ENCODE data around the gene CLINT1.
"Not testable (repeated sequence)": the region's sequence is repeated elsewhere in the genome, so short reads cannot be mapped to it uniquely, and the experiment has no call there.

The CLINT1 gene

DNA sequence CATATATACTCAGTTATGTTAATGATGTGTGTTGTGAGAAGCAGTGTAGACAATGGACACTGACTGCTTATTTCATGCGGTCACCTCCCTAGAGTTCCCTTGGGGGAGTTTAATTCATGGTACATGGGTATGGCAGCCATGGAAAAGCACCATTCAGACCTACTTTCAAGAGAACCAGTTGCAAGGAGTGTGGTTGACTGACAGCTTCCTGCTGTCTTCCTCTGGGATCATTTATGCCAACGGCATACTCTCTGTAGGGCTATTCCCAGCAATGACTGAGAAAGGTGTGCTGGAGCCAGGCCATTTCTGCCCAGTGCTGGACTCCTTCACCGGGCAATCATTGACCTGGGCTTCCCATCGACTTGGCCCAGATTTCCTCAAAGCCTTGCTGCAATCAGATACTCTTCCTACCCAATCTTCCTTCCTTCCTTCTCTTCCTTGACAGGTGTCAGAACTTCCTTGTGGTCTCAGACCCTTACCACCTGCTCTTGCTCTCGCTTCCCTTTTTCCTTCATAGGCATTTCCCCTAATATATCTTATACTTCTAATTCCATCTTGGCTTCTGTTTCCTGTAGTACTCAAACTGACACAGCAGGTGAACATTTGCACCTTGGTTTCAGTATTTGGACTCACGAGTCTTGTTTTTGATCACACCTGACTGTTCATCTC, 3.4 kb upstream of the CLINT1 start:
- no peak for DNase-seq

DNA sequence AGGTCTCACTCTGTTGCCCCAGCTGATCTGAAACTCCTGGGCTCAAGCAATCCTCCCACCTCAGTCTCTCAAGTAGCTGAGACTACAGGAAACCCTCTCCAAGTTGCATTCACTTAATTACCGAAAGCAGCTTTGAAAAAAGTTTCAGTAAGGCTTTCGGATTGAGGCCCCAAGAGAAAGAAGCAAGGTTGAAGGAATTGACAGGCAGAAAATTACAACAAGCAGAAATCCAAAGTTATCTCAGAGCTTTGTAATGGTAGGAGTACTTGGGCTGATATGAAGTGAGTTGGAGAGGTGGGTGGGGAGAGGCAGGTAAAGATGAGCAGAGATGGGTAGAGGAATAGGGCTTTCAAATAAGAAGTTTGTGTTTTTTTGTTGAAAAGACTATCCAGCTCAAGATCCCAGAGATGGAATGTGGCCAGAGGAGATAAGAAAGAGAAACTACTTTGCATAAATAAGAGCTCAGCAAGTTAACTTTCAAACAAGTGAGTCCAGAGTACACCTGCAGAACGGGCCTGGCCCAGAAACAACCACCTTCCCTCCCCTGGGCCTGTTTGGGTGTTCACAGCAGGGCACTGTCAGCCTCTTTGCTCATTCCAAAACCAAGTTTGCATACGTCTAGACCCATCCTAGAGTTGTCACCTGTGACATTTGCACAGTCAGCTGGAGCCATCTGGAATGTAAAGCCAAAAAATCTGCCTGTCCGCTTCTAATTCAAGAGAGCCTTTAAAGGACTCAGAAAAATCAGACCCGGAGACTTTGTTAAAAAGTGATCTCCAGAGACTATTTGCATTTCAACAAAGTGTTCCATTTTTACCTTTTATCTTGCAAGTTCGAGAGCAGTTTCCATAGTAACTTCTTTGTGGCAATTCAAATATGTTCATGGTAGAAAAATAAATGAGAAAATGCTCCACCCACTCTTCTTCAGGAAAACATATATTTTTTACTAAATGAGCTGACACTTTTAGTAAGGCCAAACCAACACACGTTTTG, 2.2 kb upstream of the CLINT1 start:
- DNase-seq = no peak

DNA sequence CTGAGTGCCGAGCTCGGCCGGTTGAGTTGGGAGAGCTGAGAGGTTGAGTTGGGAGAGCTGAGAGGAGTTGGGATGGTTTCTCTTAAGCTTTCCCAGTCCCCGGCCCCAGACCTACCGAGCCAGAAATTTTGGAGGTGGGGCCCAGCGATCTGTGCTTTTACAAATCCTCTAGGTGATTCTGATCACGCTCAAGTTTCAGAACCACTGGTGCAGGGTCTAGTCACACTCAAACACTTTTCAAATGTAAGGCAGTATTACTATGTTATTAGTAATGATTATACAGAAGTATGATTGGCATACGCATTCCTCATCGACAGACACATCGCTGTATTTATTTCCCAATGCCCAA, 256 bp upstream of the CLINT1 start:
- no peak for DNase-seq

DNA sequence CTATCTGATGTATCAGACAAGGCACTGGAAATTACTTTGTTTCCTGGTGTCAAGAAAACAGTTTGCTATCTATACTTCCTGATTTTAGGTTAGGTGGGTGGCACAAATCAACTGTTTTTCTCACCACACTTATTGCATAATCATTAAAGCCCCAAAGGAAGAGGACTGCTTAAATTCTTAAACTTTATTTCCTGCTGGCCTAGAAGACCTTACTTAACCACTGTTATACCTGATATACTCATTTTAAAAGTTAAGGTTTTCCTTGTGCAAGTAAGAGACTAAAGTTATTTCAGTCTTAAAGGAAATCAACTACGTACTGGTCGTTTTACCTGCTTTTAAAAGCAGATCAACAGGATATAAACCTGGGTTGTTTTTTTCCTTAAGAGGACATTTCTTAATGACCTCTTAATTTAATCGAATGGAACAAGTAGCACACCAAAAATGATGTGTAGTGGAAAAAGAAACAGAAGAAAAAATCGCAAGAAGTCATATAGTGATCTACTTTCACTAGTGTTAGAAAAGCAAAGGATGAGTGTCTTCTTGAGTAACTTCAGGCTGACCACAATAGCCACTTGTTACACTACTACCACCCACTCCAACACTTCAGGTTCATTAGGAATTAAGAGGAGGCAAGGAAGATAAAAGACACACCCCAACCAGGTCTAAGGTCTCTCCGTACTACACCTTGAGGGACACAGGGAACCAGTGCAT, 974 bp downstream of the CLINT1 start:
- DNase-seq = no peak

DNA sequence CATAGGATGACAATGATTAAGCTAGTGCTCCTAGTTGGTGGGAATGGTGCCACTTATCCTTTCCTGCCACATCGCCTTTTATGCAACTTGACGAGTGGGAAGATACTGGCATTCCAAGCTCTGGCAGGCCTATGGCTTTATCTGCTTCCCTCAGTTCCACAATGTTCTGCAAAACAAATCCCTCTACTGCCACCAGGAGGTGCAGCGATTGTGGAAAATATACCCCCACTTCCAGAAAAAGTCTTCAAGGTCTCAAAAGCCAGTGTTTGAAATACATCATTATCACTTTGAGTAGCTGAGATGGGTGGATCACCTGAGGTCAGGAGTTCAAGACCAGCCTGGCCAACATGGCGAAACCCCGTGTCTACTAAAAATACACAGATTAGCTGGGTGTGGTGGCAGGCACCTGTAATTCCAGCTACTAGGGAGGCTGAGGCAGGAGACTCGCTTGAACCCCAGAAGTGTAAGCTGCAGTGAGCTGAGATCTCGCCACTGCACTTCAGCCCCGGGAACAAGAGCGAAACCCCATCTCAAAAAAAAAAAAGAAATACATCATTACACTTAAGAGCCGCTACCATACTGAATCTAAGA, 3.4 kb downstream of the CLINT1 start:
- no peak for DNase-seq

DNA sequence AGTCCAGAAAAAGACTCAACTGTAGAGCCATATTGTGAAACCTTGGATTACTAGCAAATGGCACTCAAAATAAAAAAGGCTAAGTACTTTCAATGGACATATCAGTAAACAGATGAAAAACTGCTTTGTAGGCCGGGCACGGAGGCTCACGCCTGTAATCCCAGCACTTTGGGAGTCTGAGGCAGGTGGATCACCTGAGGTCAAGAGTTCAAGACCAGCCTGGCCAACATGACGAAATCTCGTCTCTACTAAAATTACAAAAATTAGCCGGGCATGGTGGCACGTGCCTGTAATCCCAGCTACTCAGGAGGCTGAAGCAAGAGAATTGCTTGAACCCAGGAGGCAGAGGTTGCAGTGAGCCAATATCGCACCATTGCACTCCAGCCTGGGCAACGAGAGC, 5.6 kb downstream of the CLINT1 start:
- DNase-seq = not testable (repeated sequence)

DNA sequence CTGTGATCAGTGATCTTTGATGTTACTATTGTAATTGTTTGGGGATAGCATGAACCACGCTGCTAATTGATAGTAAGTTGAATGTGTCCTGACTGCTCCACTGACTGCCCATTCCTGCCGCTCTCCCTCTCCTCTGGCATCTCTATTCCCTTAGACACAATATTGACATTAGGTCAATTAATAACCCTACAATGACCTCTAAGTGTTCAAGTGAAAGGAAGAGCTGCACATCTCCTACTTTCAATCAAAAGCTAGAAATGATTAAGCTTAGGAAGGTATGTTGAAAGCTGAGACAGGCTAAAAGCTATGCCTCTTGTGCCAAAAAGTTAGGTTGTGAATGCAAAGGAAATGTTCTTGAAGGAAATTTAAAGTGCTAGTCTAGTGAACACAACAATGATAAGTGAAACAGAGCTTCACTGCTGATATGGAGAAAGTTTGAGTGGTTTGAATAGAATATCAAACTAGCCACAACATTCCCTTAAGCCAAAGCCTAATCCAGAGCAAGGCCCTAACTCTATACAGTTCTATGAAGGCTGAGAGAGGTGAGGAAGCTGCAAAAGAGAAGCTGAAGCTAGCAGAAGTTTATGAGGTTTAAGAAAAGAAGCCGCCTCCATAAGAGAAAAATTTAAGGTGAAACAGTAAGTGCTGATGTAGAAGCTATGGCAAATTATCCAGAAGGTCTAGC, 12.9 kb downstream of the CLINT1 start:
- DNase-seq = no peak

DNA sequence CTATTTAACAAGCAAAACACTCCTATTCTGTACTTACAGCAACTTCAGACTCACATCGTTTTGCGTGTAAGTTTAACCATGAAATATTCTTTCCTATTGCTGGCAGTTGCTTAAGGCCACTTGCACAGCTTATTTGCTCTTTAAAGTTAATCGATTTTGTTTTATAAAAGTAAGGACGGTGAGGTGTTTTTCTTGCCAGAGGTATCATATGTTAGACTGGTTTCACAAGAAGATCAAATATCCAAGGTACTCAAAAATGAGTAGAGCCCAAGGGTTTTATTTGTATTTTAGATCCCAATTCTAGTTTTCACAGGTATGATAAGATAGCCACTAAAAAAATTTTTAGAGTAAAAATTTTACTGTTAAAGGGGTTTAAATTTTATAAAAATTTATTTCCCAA, 16.2 kb downstream of the CLINT1 start:
- DNase-seq = no peak

DNA sequence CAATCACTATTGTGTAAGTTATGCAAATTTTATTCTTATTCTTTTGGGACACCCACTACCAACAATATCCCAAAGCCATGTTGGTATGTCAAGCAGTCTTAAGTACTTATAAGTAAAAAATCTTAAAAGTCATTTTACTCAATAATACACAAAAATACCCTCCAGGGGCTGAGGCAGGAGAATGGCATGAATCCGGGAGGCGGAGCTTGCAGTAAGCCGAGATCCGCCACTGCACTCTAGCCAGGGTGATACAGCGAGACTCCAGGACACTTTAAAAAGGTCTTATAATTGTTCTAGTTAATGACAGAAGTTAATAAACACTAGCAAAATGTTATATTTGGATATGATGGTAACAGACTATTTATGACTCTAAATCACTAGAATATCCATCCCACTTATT, 16.8 kb downstream of the CLINT1 start:
- DNase-seq = no peak

DNA sequence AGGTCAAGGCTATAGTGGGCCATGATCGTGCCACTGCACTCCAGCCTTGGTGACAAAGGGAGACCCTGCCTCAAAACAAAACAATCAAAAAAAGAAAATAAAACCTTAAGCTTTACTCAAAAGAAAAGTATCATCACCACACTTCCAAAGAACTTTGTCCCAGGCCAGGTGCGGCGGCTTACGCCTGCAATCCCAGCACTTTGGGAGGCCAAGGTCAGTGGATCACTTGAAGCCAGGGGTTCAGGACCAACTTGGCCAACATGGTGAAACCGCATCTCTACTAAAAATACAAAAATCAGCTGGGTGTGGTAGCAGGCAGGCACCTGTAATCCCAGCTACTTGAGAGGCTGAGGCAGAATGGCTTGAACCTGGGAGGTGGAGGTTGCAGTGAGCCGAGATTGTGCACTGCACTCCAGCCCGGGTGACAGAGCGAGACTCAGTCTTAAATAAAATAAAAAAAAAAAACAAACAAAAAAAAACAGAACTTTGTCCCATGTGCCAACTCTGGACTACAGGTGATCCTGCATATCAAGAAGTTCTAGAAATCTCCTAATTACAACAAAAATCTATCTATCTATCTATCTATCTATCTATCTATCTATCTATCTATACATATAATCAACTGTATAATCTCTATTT, 19.7 kb downstream of the CLINT1 start:
- DNase-seq = no peak

DNA sequence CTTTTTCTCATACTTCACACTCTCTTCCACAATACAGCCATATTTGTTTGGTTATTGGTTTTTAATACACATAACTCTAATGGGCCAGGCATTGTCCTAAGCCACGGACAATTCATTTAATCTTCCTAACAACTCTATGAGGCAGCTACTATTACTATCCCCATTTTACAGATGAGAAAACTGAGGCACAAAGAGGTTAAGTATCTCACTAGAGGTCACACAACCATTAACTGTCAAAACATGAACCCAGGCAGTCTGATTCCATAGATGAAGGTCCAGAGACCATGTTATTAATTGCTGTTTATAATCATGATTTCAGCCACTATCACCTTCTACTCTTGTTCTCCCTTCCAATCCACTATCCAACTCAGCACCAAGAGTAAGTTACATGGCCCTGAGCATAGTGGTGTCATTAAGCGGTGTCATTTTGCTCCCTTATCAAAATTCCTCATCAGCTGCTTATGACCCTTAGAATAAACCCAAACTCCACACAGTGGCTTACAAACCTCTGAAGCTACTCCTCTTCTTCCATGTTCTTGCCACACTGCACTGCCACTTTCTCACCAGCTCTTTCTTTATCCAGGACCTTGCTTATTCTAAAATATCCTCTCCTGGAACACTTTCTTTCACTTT, 22.7 kb downstream of the CLINT1 start:
- DNase-seq = no peak

DNA sequence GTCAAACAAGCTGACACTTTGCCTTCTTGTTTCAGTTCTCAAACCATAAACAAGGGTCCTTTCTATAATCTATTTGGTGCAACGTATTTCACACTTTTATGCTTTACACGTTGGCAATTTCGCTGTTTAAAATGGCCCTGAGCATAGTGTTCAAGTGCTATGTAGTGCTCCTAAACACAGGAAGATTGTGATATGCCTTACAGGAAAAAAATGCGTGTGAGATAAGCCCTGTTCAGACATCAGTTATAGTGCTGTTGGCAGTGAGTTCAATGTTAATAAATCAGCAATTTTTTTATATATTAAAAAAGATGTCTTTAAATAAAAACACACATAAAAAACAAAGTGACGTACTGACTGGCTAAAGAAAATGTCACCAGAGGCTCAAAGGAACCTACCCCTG, 23.9 kb downstream of the CLINT1 start:
- DNase-seq = no peak

DNA sequence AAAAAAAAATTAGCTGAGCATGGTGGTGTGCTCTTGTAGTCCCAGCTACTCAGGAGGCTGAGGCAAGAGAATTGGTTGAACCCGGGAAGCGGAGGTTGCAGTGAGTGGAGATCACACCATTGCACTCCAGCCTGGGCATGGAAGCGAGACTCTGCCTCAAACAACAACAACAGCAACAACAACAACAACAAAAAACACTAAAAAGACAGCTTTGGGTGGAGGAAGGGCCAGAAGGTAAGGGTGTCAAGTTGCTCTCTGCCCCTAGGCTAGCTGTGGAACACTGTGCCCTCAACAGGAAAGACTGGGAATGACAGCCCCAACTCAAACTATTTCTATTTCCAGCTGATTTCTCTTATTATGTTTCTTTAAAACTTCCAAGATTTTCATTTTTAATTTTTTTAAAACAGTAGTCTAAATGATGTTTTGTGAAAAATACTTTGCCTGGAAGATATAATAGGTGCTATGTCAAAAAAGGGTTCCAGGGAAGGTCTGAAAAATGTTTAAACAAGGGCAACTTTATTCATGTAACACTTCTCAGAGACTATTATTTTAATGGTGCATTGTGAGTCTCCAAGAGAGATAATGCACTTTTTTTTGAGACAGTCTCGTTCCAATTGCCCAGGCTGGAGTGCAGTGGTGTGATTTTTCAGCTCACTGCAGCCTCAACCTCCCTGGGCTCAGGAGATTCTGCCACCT, 29.9 kb downstream of the CLINT1 start:
- DNase-seq = no peak

DNA sequence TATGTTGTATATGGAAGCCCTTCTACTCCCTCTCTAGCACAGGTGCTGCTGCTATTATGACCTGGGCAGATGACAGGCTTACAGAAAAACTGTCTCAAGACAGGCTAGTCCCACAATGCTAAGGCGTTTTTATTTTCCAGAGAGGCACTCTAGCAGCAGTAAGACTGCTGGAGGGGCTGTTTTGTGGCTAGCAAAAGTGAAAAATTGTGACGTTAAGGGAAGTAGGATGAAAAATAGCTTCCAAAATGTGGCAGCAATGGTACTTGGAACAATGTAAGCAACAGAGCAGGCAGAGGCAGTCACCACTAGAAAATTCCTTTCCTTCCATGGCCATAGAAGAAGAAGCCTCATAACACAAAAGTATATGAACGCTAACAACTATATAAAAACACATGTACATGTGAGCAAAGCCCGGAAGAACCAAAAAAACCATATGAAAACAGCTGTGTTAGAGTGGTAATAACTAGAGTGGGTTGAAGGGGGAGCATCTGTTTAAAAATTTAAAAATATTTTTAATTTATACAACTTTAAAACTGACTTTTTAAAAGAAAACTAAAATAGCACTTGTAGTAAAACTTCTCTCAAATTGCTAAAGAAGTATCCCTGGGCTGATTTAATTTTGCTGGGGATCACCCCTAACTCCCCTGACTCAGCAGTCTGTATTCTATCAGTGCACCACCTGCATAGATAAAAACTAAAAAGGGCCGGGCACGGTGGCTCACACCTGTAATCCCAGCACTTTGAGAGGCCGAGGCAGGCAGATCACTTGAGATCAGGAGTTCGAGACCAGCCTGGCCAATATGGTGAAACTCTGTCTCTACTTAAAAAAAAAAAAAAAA, 30.6 kb downstream of the CLINT1 start:
- no peak for DNase-seq

DNA sequence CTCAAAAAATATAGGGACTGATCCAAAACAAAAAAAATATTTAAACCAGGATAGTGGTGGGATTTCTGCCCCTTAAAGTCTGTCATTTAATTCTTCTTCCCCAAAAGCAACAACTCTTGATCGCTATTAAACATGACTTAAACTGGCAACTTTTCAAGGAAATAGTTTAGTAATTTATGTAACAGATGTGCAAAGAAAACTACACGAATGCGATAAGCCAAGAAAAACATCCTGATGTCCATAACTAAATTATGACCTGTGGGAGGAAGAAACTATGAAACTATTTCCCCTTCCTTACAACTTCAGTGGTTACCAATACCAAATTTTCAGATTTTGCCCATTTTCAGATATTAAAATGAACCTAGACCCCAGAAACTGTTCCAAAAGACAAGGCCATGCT, 31.5 kb downstream of the CLINT1 start:
- DNase-seq = no peak

DNA sequence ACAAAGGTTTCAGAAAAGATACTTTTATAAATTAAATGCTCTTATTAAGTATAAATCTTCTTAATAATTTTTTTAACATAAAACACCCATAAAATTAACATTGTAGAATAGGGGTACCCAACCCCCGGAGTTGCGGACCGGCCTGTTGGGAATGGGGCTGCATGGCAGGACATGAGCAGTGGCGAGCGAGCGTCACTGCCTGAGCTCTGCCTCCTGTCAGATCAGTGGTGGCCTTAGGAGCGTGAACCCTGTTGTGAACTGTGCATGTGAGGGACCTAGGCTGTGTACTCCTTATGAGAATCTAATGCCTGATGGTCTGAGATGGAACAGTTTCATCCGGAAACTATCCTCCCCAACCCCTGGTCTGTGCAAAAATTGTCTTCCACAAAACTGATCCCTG, 35.3 kb downstream of the CLINT1 start:
- no peak for DNase-seq

DNA sequence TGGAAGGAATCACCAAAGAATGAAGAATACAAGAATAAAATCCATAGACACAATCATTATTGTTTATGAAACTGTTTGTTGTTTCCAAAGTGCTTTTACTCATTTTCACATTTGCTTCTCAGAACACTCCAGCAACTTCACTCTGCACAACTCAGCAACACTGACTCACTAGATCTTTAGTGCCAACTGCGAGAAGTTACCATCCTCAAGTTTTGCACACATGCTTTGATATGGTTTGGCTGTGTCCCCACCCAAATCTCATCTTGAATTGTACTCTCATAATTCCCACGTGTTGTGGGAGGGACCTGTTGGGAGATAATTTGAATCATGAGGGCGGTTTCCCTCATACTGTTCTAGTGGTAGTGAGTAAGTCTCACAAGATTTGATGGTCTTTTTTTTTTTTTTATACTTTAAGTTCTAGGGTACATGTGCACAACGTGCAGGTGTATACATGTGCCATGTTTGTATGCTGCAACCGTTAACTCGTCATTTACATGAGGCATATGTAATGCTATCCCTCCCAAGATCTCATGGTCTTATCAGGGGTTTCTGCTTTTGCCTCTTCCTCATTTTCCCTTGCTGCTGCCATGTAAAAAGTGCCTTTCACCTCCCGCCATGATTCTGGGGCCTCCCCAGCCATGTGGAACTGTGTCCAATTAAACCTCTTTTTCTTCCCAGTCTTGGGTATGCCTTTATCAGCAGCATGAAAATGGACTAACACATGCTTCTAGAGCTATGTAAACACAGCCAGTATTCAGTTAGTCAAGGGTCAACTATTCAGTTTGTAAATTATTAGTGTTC, 36.9 kb downstream of the CLINT1 start:
- peak; percentile 10 for DNase-seq

DNA sequence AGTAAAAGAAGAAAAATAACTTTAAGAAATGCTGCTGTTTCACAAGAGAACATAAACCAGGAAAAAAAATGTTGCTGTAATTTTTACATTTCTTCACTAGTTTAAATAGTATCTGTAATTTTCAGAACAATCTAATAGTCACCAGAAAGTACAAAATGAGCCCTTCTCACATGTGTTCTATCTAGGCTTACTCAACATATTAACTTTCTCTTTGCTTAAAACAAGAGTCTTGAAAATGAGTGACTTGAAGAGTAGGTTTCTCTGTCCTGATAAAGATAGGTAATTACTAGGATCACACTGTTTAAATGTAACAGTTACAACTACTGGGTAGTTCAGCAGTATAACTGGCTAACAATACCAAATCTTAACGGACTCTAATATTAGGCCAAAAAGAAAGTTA, 37.5 kb downstream of the CLINT1 start:
- no peak for DNase-seq

DNA sequence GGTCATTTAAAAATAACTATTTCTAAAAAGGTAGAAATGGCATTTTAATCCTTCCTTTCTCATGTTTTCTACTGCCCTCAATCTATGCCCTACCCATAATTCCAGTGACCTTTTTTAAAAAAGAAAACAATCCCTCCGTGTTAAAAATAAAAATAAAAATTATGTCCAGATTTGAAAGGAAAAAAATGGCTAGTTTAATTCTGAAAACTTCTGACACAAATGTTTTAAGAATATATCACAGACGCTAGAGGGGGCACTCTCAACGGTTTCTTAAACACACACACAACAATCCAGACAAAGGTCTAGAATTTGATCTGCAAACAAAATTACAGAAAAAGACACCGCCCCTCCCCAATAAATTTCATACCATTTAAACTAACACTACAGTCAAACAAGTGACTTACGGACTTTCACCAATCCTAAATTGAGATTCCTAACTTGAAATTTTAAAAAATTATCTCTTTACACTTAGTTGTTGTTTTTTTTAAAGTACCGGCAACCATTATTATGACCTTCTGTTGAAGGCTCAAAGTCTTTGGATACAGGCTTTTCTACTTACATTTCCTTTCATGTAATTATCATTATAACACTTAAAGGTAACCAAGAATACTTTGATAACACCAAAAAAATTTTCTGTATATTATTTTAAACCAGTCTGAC, 38.2 kb downstream of the CLINT1 start:
- DNase-seq = no peak
